Esophagus squamous epithelium (tissue), 5 donors: Measurements from ENCODE around the gene KLHL29. TPM values are rescaled to one million over a fixed set of nuclear protein-coding genes. Genes with fewer than 3 reads are reported as not detected.

Source experiments
- DNase-seq: peaks from one replicate; lab custom pipeline; 2025; lab: John Stamatoyannopoulos, UW
- H3K27ac ChIP-seq, 4 donors: fragments of 200-600 bp; sonication (generic); one replicate each; pipeline ENCODE4 v1.5.1; 2016 to 2019; ENCODE audit warnings: mild to moderate bottlenecking in 1 of 4
- H3K27me3 ChIP-seq, 4 donors: fragments of 200-600 bp; sonication (generic); 1 replicate in 3 of 4; 2 replicates in 1 of 4; pipeline versions ENCODE4 v1.5.1 to v1.6.0; 2017 to 2021; ENCODE audit warnings: antibody characterized with exemption in 1 of 4
- H3K36me3 ChIP-seq, 3 donors: fragments of 200-600 bp; sonication (generic); one replicate each; pipeline ENCODE4 v1.5.1; 2016 to 2019
- H3K4me1 ChIP-seq, 3 donors: fragments of 200-600 bp; sonication (generic); one replicate each; pipeline ENCODE4 v1.5.1; 2017 to 2019
- H3K4me3 ChIP-seq, 4 donors: fragments of 200-600 bp; sonication (generic); 1 replicate in 3 of 4; 2 replicates in 1 of 4; pipeline ENCODE4 v1.5.1; 2016 to 2019; ENCODE audit warnings: mild to moderate bottlenecking in 2 of 4, moderate library complexity in 1 of 4
- H3K9me3 ChIP-seq, 3 donors: fragments of 200-600 bp; sonication (generic); one replicate each; pipeline ENCODE4 v1.5.1; 2016 to 2019
- POLR2A ChIP-seq, 4 donors: fragments of 450-650 bp; IDR thresholded peaks; one replicate each; pipeline ENCODE4 v1.6.1; 2017; ENCODE audit warnings: antibody characterized with exemption in 4 of 4, mild to moderate bottlenecking in 4 of 4, moderate library complexity in 3 of 4
- WGBS, 2 donors: methylation state at CpG; one replicate each; pipeline ENCODE4 v1.1.5; 2018; 5-methylcytosine and 5-hydroxymethylcytosine counted together
- intact Hi-C: fragments of 100-400 bp; cut with DNase I; formaldehyde crosslinking; loops from one replicate; pipeline ENCODE4 v1.15.0; 2022
- total RNA-seq, 4 donors: library from RNA; depleted of rRNA; stranded (reverse); fragments of >200 nt; gene quantifications; one replicate each; pipeline ENCODE4 v1.1.0, GENCODE V29; 2016
- TF ChIP-seq, protein P1 (sequence below), 6 experiments: fragments of 450-650 bp in 4 of 6; fragments of 200-600 bp in 2 of 6; sonication (generic) in 2 of 6; IDR thresholded peaks; one replicate each; pipeline ENCODE4 v1.5.1; 2016 to 2019; ENCODE audit warnings: antibody characterized with exemption in 6 of 6, mild to moderate bottlenecking in 4 of 6, moderate library complexity in 4 of 6
- donor health status: DM: yes; HTN: yes; CAD: no.

The KLHL29 gene
- total RNA-seq = 10 to 100 TPM in 1 of 4 donors, 1 to 10 TPM in 3; 3.4 to 11.8 (median 5.9) TPM

DNA sequence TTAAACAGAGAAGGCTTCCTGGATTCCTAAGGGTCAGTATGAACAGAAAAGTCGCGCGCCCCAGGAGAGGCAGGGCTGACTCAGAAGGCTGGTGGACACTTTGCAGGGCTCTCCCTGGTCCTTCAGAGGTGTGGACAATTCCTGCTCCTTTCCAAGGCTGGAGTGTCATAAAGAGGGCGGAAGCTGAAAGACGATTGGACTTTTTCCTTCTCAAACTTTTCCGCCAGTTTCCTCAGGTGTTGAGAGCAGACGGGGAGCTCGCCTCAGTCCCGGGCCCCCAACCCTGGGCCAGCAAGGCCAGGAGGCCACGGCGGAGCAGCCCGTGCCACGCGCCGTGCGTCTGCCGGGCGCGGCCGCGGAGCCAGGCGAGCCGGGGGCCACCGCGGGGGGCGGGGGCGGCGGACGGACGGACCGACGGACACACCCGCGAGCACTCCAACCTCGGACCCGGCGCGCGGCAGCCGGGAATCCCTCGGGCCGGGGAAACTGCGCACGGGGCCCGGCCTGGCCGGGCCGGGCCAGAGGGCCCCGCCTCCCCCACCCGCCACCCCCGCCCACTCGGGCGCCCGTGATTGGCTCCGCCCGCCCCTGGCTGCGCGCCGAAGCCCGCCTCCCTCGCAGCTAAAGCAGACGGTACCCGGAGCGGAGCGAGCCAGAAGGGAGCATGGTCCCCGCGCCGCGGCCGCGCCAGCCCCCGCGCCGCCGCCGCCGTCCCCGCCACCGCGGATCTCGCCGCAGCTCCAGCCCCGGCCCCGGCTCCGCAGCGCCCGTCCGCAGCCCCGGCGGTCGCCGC, at the start of gene KLHL29:
Gene KLHL29, plus strand, starts transcription at position 629 of the 793 bp plus-strand sequence. CDS start 177,018 bp downstream, outside the sequence.
- no peak for DNase-seq
- WGBS, 2 donors = 43 to 46% methylated on average over 3 to 6 of the region's 91 CpGs

DNA sequence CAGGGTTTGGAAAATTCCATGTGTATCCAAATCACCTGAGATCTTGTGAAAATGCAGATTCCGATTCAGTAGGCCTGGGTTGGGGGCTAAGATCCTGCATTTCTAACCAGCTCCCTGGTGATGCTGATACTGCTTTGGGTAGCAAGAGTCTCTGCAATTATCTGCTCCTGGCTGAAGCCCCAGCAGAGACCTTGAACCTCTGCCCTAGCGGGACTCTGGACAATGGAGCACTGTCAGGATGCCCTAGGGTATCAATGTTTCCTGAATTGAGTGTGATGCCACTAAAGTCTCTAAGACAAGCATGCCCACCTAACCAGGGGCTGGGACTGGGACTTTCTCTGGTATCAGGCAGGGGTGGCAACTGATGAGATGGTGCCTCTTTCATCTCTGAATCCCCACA, 49.4 kb upstream of the KLHL29 start:
- H3K4me1 ChIP-seq = peaks cover 0 to 6% (median 0%) of the 10 kb centered on the region in 3 donors
- intact Hi-C loops = no loop called here
- no peaks in the 10 kb centered on the region for H3K36me3 ChIP-seq
- WGBS, 2 donors = 77 to 90% methylated on average over 1 to 2 of the region's 2 CpGs
- H3K27ac ChIP-seq = no peak overlapping the region
- H3K4me3 ChIP-seq = no peak overlapping the region
- TF ChIP-seq POLR2A (IDR thresholded peaks at IDR 0.05) = no peak
- TF ChIP-seq, protein P1, sequence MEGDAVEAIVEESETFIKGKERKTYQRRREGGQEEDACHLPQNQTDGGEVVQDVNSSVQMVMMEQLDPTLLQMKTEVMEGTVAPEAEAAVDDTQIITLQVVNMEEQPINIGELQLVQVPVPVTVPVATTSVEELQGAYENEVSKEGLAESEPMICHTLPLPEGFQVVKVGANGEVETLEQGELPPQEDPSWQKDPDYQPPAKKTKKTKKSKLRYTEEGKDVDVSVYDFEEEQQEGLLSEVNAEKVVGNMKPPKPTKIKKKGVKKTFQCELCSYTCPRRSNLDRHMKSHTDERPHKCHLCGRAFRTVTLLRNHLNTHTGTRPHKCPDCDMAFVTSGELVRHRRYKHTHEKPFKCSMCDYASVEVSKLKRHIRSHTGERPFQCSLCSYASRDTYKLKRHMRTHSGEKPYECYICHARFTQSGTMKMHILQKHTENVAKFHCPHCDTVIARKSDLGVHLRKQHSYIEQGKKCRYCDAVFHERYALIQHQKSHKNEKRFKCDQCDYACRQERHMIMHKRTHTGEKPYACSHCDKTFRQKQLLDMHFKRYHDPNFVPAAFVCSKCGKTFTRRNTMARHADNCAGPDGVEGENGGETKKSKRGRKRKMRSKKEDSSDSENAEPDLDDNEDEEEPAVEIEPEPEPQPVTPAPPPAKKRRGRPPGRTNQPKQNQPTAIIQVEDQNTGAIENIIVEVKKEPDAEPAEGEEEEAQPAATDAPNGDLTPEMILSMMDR (IDR thresholded peaks at IDR 0.05) = no peak
- peaks cover 0 to 5% (median under 1%) of the 10 kb centered on the region in 3 donors for H3K9me3 ChIP-seq
- H3K27me3 ChIP-seq = peaks cover 0 to 25% (median 0%) of the 10 kb centered on the region in 4 donors
- DNase-seq = no peak

More for the DNA sequence above, at the start of gene KLHL29:
- Histone ChIP-seq H3K4me1 (peaks cover 19 to 52% (median 19%) of the 10 kb centered on the region in 3 donors), H3K27ac (peak within 1 kb of the TSS; percentile 55 to 87 (median 84)), H3K27me3 (peaks cover 0 to 55% (median 0%) of the 10 kb centered on the region in 4 donors), H3K36me3 (no peaks in the 10 kb centered on the region), H3K4me3 (peak within 1 kb of the TSS; percentile 63 to 80 (median 75)), H3K9me3 (no peaks in the 10 kb centered on the region)
- intact Hi-C loops = no loop called here
- peak in 1 of 4 donors; percentile 62 for TF ChIP-seq POLR2A (IDR thresholded peaks at IDR 0.05)
- TF ChIP-seq, protein P1 (IDR thresholded peaks at IDR 0.05) = no peak

DNA sequence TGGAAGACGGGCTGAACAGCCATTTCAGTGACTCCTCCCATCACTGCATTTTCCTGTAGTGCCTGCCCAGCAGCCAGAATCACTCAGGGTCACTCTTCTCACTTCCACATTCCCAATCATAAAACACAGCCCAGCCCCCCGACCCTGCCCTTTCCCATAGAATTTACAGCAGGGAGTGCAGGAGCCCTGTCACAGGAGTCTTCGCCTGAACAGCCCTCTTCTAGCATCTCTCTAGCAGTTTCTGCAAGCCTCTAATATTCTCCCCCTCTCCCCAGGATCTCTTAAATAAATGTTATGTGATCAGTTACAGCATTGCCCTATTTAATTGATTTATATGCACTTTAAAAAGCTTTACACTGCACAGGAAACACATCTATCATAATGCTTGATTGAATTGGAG, 42.9 kb upstream of the KLHL29 start:
- H3K4me1 ChIP-seq = no peaks in the 10 kb centered on the region
- intact Hi-C loops = no loop called here
- H3K27ac ChIP-seq = no peak overlapping the region
- H3K36me3 ChIP-seq = no peaks in the 10 kb centered on the region
- WGBS, 2 donors = 59 to 72% methylated on average over 2 to 3 of the region's 3 CpGs
- no peak for DNase-seq
- peaks cover 0 to 6% (median 0%) of the 10 kb centered on the region in 4 donors for H3K27me3 ChIP-seq
- TF ChIP-seq, protein P1 (IDR thresholded peaks at IDR 0.05) = no peak
- TF ChIP-seq POLR2A (IDR thresholded peaks at IDR 0.05) = no peak
- peaks cover 0 to 11% (median 10%) of the 10 kb centered on the region in 3 donors for H3K9me3 ChIP-seq
- H3K4me3 ChIP-seq = no peak overlapping the region

DNA sequence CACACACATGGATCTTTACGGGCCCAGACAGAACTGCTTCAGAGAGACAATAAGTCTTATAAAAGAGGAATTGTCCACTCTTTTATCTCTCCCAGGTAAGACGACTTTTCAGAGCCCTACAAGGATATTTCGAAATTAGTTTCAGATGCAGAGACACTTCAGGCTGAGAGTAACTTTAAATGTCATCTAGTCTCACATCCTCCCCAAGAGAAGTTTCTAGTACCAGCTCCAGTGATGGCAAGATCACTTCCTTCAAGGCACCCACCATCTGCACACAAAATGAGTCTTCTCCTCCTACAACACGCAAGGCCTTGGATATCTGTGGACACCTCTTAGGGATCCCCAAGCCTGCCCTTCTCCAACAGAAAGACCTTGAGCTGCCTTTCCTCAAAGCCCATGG, 39.0 kb upstream of the KLHL29 start:
- no peak for DNase-seq
- intact Hi-C loops = no loop called here
- no peak overlapping the region for H3K27ac ChIP-seq
- WGBS, 2 donors = 78 to 87% methylated on average over 4 of the region's 4 CpGs
- peaks cover 0 to 6% (median 0%) of the 10 kb centered on the region in 4 donors for H3K27me3 ChIP-seq
- peaks cover 0 to under 1% (median 0%) of the 10 kb centered on the region in 3 donors for H3K4me1 ChIP-seq
- H3K9me3 ChIP-seq = peaks cover 0 to 6% (median under 1%) of the 10 kb centered on the region in 3 donors
- no peaks in the 10 kb centered on the region for H3K36me3 ChIP-seq
- no peak overlapping the region for H3K4me3 ChIP-seq
- no peak for TF ChIP-seq POLR2A (IDR thresholded peaks at IDR 0.05)
- TF ChIP-seq, protein P1 (IDR thresholded peaks at IDR 0.05) = no peak

DNA sequence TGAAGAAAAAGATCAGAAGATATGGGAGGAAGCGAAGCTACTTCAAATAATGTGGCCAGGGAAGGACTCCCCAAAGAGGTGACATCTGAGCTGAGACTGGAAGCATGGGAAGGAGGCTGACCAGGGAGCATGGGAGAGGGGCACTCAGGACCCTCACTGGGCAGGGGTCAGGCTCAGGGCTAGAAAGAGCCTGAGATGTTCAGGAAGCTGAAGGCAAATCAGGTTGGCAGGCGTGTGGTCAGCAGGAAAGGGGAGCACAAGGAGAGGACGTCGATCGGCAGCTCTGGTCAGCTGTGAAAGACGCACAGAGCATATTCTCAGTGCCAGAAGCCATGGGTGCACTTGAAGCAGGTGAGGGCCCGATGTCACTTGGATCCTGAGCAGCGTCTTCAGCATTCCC, 38.2 kb upstream of the KLHL29 start:
- no peak overlapping the region for H3K27ac ChIP-seq
- WGBS, 2 donors = 82 to 89% methylated on average over 8 of the region's 8 CpGs
- no peaks in the 10 kb centered on the region for H3K36me3 ChIP-seq
- H3K9me3 ChIP-seq = no peaks in the 10 kb centered on the region
- peaks cover 3 to 8% (median 3%) of the 10 kb centered on the region in 3 donors for H3K4me1 ChIP-seq
- H3K27me3 ChIP-seq = peaks cover 0 to 13% (median 0%) of the 10 kb centered on the region in 4 donors
- intact Hi-C loops = no loop called here
- no peak for DNase-seq
- no peak overlapping the region for H3K4me3 ChIP-seq
- TF ChIP-seq, protein P1 (IDR thresholded peaks at IDR 0.05) = no peak
- TF ChIP-seq POLR2A (IDR thresholded peaks at IDR 0.05) = no peak
